Ishikawa (cell line): ENCODE results near the gene PXMP2.

Experiments
- CEBPB ChIP-seq: IDR thresholded peaks from 2 replicates; pipeline ENCODE4 v1.6.1; 2012
- EGR1 ChIP-seq: IDR thresholded peaks from 2 replicates; pipeline ENCODE4 v1.6.1; 2012
- EP300 ChIP-seq: IDR thresholded peaks from 2 replicates; pipeline ENCODE4 v1.6.1; 2012; ENCODE audit warnings: borderline replicate concordance
- MAX ChIP-seq: IDR thresholded peaks from 2 replicates; pipeline ENCODE4 v1.6.1; 2012
- TAF1 ChIP-seq: IDR thresholded peaks from 2 replicates; pipeline ENCODE4 v1.6.1; 2012; ENCODE audit warnings: low read depth, mild to moderate bottlenecking
- YY1 ChIP-seq: IDR thresholded peaks from 2 replicates; pipeline ENCODE4 v1.6.1; 2012; ENCODE audit warnings: low read depth

DNA sequence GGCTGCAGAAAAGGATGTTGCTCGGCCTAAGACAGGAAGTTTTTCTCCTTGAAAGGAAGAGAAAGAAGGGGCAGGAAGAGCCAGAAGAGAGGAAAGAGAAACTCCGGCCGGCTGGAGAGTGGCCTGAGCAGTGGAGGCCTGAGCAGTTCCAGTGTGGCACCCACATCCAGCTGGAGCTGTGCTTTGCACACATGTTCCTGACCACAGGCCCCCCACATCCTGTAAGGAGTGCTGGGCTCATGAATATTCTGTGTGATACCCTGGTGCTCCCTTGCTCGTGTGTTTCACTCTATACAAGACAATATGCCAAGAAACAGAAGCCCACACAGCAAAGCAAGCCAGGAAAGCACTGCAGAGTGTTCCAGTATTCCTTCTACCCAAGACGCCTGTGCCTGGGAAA is 27.3 kb upstream of the PXMP2 start:
- TF ChIP-seq CEBPB (no peak), YY1 (no peak), EGR1 (no peak), TAF1 (no peak), EP300 (no peak), MAX (no peak)
